ENCODE results near the gene GABRB2. TPM values are rescaled to one million over a fixed set of nuclear protein-coding genes. Genes with fewer than 3 reads are reported as not detected.

Gene GABRB2
- total RNA-seq, 2 experiments from 2014 or later: 1.4 to 5.1 TPM

Other genes with a start within 250 kb of the GABRB2 start
- not detected in 2 replicates for gene GABRA6, start 139.0 kb upstream of the GABRB2 start, total RNA-seq (2014; rRNA removed; shearing (Covaris generic))
- gene GABRA6, start 139.0 kb upstream of the GABRB2 start, total RNA-seq (2022): not detected in 2 replicates